ENCODE data around the gene HNRNPA3.
"Not testable (repeated sequence)": the region's sequence is repeated elsewhere in the genome, so short reads cannot be mapped to it uniquely, and the experiment has no call there.

The HNRNPA3 gene

DNA sequence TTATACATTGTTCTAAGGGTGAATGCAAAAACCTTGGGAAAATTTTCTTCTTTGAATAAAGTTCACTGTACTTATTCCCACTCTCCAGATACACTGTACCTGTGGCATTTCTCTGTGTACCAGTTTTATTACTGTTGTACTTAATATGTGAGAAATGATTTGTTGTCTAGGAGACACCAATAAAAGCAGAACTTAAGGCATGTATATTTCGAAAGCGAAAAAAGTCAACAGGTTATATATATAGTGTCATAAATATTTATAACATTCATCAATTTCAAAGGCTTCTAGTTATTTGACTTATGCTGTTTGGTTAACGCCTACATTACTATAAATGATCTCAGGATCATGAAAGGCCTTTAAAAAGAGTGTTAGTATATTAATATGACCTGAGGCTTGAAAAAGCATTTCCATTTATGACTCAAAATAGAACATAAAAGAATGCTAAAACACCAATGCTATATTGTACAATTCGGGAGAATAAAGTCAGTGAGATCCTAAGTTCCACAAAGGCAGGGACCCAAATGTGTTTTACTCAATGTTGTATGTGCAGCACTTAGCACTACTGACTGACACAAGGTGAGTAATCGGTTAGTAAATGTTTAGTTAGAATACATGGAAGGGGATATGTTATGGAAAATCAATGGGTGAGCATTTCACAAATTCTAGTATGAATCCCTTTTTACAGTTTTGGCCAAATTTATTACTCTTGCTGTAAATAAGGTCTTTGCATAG, 32.2 kb upstream of the HNRNPA3 start:
- no peak for DNase-seq (ENCODE audit: low spot score)
- TF ChIP-seq, protein P1, sequence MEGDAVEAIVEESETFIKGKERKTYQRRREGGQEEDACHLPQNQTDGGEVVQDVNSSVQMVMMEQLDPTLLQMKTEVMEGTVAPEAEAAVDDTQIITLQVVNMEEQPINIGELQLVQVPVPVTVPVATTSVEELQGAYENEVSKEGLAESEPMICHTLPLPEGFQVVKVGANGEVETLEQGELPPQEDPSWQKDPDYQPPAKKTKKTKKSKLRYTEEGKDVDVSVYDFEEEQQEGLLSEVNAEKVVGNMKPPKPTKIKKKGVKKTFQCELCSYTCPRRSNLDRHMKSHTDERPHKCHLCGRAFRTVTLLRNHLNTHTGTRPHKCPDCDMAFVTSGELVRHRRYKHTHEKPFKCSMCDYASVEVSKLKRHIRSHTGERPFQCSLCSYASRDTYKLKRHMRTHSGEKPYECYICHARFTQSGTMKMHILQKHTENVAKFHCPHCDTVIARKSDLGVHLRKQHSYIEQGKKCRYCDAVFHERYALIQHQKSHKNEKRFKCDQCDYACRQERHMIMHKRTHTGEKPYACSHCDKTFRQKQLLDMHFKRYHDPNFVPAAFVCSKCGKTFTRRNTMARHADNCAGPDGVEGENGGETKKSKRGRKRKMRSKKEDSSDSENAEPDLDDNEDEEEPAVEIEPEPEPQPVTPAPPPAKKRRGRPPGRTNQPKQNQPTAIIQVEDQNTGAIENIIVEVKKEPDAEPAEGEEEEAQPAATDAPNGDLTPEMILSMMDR (IDR thresholded peaks at IDR 0.05; ENCODE audit: extremely low read depth, missing control alignments): no peak

DNA sequence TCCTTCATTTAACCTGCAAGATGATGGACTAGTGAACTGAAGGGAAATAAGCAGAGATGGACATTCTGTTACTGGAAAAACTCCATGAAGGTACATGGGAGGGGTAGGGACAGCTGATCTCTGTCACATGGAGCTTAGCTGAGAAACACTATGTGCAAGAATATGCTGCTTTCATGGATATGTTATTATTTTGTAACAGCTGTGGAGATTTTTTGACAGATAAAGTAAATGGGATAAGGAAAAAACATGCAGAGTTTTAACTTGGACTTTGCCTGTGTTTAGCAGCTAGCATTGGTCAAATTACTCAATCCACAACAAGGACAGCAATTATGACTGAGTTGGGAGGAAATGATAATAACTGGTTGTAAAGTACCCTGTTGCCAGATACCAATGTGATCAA, 28.7 kb upstream of the HNRNPA3 start:
- DNase-seq (ENCODE audit: low spot score): no peak
- TF ChIP-seq, protein P1 (IDR thresholded peaks at IDR 0.05; ENCODE audit: extremely low read depth, missing control alignments): no peak

DNA sequence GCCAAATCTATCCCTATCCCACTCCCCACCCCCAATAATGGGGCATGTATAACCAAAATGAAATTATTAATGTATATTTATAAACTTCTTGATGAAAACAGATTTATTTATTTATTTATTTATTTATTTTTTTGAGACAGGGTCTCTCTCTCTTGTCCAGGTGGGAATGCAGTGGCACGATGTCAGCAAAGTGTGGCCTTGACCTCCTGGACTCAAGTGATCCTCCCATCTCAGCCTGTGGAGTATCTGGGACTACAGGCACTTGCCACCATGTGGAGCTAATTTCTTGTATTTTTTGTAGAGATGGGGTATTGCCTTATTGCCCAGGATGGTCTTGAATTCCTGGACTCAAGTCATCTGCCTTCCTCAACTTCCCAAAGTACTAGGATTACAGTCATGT, 28.0 kb upstream of the HNRNPA3 start:
- TF ChIP-seq, protein P1 (IDR thresholded peaks at IDR 0.05; ENCODE audit: extremely low read depth, missing control alignments): no peak
- DNase-seq (ENCODE audit: low spot score): no peak

DNA sequence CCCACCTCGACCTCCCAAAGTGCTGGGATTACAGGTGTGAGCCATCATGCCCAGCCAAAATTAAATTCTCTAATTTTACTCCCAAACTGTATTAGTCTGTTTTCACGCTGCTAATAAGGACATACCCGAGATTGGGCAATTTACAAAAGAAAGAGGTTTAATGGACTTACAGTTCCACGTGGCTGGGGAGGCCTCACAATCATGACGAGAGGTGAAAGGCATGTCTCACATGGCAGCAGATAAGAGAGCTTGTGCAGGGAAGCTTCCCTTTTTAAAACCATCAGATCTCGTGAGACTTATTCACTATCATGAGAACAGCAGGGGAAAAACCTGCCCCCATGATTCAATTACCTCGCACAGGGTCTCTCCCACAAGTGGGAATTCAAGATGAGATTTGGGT, 26.6 kb upstream of the HNRNPA3 start:
- DNase-seq (ENCODE audit: low spot score): not testable (repeated sequence)

DNA sequence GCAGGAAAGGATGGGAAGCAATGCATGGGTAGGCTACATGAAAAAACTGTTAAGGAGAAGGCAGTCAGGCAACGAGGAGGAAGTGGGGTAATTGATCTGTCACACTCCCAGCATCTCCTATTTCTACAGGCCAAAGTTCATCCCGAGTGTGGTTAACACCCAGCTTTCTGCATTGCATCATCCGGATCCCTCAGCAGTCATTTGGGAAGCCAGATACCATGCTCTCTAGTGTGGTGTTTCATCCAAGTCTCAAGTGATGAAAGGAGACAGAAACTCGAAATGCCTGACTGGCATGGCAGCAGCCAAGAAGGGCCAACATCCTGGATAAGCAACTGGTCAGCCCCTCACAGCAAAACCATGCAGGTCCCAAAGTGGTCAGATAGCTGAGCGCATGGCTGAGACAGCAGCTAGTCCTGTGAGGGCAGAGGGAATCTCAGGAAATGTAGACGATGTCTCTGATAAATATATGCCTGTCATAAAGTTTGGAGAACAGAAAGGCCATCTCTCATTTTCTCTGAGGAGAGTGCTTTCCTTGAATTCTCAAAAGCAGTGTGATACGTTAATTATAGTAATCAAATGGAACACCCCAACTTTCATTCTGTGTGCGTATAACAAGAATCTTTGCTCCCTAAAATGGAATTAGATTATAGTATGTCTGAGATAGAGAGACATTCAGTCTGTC, 24.8 kb upstream of the HNRNPA3 start:
- TF ChIP-seq, protein P1 (IDR thresholded peaks at IDR 0.05; ENCODE audit: extremely low read depth, missing control alignments): no peak
- no peak for DNase-seq (ENCODE audit: low spot score)

DNA sequence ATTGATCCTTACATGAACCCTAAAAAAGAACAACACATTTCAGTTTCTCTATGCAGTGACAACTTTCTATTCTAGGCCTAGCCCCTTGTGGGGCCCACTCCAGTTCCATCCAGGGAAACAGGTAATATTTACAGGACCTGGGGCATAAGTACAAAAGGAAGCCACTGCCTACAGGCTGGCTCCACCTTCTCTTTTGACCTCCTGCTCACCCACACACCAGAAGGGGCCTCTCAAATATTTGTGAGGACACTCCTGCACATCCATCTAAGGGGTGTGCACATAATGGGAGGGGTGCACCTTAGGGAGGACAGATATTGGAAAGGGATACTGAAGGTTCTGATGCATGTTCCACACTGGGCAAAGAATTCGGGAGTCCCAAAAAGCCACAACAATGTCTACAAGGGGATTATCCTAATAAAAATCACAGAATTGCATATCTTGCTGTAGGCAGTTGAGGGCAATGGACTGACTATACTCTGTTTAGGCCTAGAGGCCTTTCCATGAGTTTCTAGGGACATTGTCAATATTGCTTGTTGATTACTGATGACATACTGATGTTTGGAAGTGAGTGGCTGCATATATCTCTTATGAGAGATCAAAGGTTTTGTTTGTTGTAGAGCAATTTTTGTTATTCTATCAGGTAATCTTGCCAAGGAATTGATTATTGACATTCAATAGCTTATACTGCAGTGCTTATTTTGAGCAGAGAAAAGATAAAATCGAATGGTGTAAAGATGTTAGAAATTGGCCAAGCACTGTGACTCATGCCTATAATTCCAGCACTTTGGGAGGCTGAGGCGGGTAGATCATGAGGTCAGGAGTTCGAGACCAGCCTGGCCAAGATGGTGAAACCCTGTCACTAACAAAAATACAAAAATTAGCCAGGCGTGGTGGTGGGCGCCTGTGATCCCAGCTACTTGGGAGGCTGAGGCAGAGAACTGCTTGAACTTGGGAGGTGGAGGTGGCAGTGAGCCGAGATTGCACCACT, 23.8 kb upstream of the HNRNPA3 start:
- no peak for DNase-seq (ENCODE audit: low spot score)
- TF ChIP-seq, protein P1 (IDR thresholded peaks at IDR 0.05; ENCODE audit: extremely low read depth, missing control alignments): no peak

DNA sequence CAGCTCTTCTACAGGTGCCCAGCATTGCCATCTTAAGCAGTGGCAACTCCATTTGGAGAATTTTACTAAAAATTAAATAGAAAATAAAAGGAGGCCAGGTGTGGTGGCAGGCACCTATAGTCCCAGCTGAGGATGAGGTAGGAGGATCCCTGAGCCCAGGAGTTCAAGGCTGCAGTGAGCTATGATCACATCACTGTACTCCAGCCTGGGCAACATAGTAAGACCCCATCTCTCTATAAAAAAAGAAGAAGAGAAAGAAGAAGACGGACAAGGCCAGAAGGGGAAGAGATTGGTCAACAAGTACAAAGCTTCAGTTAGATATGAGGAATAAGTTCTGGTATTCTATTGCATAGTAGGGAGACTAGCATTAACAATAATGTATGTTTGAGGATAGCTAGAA, 21.7 kb upstream of the HNRNPA3 start:
- no peak for DNase-seq (ENCODE audit: low spot score)
- TF ChIP-seq, protein P1 (IDR thresholded peaks at IDR 0.05; ENCODE audit: extremely low read depth, missing control alignments): no peak
